Tibial nerve (tissue), 4 donors: ENCODE results near the gene SPATA9.
"Not testable (repeated sequence)": the region's sequence is repeated elsewhere in the genome, so short reads cannot be mapped to it uniquely, and the experiment has no call there.

Experiments
- EP300 ChIP-seq, 2 donors: sonication (generic); formaldehyde crosslinking; IDR thresholded peaks; one replicate each; pipeline ENCODE4 v1.6.1; 2017; ENCODE audit warnings: antibody characterized with exemption in 2 of 2, mild to moderate bottlenecking in 1 of 2
- TF ChIP-seq, protein P1 (sequence below), 5 experiments: fragments of 200-600 bp in 3 of 5; fragments of 450-650 bp in 2 of 5; sonication (generic) in 3 of 5; IDR thresholded peaks; one replicate each; pipeline ENCODE4 v1.5.1; 2016 to 2019; ENCODE audit warnings: antibody characterized with exemption in 5 of 5, mild to moderate bottlenecking in 3 of 5, moderate library complexity in 2 of 5

DNA sequence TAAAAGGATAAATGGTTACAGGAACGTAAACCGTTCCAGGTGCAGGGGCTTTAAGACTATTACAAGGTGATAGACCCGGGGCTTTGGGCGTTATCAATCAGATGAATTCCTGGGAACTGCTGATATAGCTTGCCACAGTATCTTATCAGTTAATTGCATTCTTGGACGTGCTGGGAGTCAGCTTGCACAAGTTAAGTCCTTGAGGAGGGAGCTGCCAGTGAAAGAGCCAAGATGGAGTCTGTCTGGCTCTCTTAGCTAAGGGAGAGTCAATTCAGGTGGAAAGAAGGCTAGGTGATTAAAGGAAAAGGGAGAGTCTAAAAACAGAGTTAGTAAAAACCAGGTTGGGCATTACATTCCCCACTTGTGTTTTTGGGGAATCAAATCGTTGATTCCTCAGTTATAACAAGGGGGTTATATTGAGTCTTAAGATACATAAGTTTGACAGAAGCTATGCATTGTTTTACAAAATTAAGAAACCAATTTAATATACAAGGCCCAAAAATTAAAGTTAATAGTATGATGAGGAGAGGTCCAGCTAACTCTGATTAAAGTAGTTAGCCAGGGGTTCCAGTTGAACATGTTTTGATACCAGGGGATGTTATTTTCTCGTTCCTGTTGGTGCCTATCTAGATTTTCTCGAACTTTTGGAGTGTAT, 24.9 kb upstream of the SPATA9 start:
- TF ChIP-seq, protein P1, sequence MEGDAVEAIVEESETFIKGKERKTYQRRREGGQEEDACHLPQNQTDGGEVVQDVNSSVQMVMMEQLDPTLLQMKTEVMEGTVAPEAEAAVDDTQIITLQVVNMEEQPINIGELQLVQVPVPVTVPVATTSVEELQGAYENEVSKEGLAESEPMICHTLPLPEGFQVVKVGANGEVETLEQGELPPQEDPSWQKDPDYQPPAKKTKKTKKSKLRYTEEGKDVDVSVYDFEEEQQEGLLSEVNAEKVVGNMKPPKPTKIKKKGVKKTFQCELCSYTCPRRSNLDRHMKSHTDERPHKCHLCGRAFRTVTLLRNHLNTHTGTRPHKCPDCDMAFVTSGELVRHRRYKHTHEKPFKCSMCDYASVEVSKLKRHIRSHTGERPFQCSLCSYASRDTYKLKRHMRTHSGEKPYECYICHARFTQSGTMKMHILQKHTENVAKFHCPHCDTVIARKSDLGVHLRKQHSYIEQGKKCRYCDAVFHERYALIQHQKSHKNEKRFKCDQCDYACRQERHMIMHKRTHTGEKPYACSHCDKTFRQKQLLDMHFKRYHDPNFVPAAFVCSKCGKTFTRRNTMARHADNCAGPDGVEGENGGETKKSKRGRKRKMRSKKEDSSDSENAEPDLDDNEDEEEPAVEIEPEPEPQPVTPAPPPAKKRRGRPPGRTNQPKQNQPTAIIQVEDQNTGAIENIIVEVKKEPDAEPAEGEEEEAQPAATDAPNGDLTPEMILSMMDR (IDR thresholded peaks at IDR 0.05): not testable (repeated sequence)
- not testable (repeated sequence) for TF ChIP-seq EP300 (IDR thresholded peaks at IDR 0.05)
